Activated T-cell treated with anti-CD3 and anti-CD28 coated beads for 1 hour (primary cell): ENCODE measurements around the gene PTPRZ1.
A peak's percentile ranks its signal among the peaks of the same experiment; 100 is the strongest.

Experiments
- DNase-seq: peaks from one replicate; pipeline ENCODE4 v3.0.0-alpha.2; 2020; ENCODE audit warnings: low read depth

PTPRZ1 gene

GRCh38 chr7:121954803-121955202 lies 81.8 kb downstream of the PTPRZ1 start:
- DNase-seq = no peak

DNA sequence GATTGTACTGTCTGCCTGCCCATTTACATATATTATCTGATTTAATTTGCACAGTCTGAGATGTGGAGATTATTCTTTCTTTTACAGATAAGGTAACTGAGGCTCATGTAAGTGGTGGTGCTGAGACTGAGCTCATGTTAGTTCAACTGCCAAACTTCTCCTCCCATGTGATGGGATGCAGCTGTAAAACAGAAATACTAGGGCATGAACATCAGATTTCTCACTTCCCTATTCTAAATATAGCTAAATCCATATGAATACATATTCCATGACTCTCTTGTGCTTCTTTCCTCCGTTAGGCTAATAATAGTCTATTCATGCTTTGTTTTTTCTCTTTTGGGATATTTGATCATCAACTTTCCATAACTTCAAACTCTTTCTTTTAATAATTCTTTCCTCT lies 84.7 kb downstream of the PTPRZ1 start:
- no peak for DNase-seq

- DNase-seq = no peak
Observed at GRCh38 chr7:121960678-121961077, 87.7 kb downstream of the PTPRZ1 start.

DNA sequence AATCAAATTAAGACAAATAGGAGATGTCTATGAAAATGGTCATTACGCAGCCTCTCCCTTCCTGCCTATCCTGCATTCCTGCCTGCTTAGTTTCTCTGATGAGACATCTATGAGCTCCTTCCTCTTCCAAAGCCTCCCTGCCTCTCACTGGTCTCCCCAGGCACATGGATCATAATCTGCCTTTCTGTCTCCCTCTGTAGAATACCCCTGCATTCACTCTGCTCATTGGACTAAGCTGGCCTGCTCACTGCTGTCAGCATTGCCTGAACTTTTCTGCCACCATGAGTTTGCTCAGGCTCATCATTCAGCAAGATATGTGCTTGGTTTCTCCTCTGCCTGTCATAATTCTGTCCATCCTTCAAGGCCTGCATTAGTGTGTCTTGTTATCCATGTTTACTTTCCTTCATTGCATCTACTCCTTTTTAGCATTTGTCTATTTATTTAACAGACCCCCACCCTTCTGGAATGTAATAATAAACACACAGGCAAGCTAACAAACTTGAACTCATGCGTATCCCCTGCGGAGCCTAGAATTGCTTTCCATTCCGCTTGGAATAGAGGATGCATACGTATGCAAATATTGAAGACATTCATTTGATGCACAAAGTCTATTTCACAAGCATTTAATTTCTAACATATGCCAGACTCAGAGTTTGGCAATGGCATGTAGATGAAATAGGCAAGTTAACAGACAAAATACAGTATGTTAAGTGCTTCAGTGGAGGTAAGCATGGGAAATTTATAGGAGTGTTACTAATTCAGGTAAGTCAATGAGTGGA lies 88.3 kb downstream of the PTPRZ1 start:
- no peak for DNase-seq

DNA sequence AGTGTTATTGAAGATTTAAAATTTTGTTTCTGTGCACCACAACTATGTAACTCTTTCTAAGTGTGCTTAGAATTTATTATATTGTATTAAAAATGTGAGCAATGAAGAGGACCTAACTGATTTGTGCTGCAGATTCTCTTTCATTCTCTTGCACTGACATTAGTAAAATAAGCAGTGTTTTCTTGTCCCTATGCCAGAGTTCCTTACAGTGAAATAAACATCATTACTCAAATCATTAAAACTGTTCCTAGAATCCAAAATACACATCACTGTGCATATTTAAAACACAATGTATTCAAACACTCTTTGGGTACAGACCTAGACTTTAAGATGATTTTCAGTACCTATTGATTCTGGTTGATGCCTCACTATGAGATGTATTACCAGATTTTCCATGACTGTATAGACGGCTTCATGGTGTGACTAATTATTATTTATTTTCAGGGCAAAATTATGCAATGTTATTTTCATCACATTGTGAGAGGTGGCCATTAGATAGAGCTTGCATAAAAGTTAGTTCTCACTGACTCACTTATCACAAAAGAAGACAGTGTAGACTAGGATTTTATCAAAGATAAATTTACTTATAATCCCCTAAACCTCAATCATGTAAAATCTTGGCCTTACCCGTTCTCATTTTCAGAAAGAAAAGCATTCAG lies 93.4 kb downstream of the PTPRZ1 start:
- no peak for DNase-seq

- DNase-seq = no peak
Observed at GRCh38 chr7:121966935-121967332, 94.0 kb downstream of the PTPRZ1 start.

DNA sequence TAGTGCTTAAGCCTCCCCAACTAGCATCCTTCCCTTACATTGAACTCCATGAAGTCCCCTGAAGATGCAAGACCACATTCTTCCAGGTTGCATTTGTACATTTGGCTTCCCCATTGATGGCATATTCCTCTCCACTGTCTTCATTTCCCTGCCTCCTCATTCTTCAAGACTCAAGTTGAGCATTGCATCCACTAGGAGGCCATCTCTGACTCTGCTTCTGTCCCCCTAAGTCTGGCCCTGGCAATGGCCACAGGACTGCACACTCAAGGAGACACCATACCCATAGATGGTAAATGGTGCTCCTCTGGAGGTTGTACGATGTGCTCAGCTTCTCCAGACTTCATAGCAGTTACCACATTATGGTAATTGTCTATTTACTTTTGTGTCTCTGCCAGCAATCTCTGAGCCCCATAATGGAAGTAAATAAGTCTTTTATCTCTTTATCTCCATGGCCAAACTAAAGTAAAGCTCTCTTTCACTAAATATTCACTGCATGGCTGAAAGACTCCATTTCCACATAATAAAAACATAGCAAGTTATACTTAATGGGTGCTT lies 112.6 kb downstream of the PTPRZ1 start:
- DNase-seq = no peak

DNA sequence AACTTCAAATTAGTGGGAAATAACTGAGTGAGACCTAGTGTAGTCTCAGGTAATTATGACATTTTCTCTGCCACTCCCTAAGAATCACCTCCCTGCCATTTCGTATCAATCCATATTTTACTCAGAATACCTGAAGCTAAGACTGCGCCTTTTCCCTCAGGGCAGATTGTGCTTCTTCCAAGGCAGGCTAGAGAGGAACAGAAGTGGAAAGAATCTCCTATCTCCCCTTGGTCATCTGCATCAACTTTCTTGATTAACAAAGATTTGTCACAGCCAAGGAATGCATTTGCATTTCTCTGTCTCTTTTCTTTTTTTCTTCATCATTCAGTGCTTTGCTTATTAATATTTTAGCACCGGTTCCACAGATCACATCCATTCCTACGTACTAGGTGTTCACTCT lies 119.1 kb downstream of the PTPRZ1 start:
- no peak for DNase-seq

GRCh38 chr7:121994625-121995410 lies 121.9 kb downstream of the PTPRZ1 start:
- DNase-seq = peak; percentile 9

- no peak for DNase-seq
Observed at GRCh38 chr7:122006687-122007086, 133.7 kb downstream of the PTPRZ1 start.

GRCh38 chr7:122010116-122010515 lies 137.2 kb downstream of the PTPRZ1 start:
- DNase-seq = no peak

DNA sequence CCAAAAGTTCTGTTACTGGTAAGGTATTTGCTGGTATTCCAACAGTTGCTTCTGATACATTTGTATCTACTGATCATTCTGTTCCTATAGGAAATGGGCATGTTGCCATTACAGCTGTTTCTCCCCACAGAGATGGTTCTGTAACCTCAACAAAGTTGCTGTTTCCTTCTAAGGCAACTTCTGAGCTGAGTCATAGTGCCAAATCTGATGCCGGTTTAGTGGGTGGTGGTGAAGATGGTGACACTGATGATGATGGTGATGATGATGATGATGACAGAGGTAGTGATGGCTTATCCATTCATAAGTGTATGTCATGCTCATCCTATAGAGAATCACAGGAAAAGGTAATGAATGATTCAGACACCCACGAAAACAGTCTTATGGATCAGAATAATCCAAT lies 140.1 kb downstream of the PTPRZ1 start:
- DNase-seq = no peak

GRCh38 chr7:122013630-122014029 lies 140.7 kb downstream of the PTPRZ1 start:
- DNase-seq = no peak

DNA sequence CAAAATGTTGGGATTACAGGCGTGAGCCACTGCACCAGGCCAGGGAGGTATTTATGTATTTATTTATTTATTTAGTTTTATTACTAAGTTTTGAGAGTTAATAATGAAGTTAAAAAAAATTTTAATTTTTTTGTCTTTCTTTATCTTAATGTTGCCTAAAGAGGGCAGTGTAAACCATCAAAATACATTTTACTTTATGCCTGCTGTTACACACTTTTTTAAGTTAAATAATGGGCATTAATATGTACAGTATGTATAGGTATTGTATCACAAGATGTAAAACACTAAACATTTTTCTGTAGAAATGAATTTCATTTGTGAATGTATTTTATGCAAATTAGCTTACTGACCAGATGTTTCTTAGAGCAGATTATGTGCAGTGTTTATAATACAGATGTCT lies 141.7 kb downstream of the PTPRZ1 start:
- DNase-seq = no peak

- DNase-seq = no peak
Observed at GRCh38 chr7:122018032-122018431, 145.1 kb downstream of the PTPRZ1 start.

- DNase-seq = no peak
Observed at GRCh38 chr7:122027058-122027457, 154.1 kb downstream of the PTPRZ1 start.

DNA sequence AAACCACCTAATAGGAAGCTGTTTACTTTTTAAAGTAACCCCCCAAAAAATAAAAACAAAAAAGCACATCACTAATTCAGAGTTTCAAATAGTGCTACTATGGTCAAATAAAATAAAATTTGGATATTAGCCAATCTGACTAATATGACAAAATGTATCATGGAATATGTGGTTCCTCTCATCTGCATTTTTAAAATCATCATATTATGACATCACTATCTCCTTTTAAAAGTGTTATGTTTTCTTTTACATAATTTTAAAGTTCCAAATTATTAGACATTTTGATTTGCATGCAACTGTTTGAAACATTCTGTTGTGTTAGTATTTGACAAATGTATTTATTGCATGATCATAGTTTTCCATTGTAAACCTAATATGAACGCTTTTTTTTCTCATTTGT lies 160.7 kb downstream of the PTPRZ1 start:
- no peak for DNase-seq

DNA sequence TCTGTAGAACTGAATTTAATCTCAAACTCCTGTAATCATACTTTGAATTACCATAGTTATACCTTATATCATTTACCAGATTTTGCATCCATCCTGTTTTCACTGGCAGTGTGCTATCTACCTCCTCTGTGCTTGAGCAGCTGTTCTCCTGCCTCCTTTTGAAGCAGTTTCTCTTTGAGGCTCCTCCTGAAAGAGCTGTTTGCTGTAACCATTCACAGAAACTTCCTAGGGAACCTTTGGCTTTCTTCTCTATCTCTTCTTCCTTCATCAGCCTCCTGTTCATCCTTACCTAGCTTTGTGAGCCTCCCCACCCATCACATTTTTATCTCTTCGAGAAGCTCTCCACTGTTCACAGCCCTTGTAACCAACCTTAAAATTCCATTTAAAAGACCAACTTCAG lies 162.9 kb downstream of the PTPRZ1 start:
- DNase-seq = no peak

DNA sequence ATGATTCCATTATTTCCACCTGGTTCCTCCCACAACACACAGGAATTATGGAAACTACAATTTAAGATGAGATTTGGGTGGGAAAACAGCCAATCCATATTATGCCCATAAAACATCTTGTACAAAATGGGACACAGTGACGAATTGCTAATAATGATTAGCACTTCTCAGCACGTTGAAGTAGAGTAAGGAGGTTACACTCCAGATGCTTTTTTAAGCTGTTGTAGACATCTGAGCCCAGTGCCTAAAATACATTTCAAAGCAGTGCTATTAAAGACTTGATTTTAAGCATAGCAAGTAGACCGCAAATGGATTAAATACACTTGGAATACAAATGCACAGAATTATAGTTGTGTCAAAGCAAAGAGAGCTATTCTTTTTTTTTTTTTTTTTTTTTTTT lies 165.2 kb downstream of the PTPRZ1 start:
- no peak for DNase-seq

- no peak for DNase-seq
Observed at GRCh38 chr7:122038904-122039303, 165.9 kb downstream of the PTPRZ1 start.

GRCh38 chr7:122040147-122040546 lies 167.2 kb downstream of the PTPRZ1 start:
- DNase-seq = no peak

DNA sequence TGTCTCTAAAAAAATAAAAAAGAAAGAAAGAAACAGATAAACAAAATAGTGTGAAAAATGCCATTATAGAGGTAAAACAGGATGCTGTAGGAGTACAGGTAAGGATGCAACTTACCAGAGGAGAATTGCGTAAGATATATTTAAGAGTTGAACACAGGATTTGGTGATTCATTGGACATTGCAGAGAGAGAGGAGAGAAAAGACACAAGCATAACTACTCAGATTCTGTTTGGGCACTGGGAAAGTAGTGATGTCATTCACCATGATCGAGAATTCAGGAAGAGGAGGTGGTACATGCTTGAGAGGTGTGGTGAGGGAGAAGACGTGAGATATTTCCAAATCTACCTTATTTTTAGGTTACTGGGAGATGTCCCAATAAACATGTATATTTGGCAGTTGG lies 173.4 kb downstream of the PTPRZ1 start:
- no peak for DNase-seq

- DNase-seq = no peak
Observed at GRCh38 chr7:122054393-122054792, 181.4 kb downstream of the PTPRZ1 start.
